ENCODE data around the gene MUC20. TPM values are rescaled to one million over a fixed set of nuclear protein-coding genes. Genes with fewer than 3 reads are reported as not detected.
A peak's percentile ranks its signal among the peaks of the same experiment; 100 is the strongest.

MUC20 gene
- total RNA-seq, 1 experiment from 2014 or later = not detected

DNA sequence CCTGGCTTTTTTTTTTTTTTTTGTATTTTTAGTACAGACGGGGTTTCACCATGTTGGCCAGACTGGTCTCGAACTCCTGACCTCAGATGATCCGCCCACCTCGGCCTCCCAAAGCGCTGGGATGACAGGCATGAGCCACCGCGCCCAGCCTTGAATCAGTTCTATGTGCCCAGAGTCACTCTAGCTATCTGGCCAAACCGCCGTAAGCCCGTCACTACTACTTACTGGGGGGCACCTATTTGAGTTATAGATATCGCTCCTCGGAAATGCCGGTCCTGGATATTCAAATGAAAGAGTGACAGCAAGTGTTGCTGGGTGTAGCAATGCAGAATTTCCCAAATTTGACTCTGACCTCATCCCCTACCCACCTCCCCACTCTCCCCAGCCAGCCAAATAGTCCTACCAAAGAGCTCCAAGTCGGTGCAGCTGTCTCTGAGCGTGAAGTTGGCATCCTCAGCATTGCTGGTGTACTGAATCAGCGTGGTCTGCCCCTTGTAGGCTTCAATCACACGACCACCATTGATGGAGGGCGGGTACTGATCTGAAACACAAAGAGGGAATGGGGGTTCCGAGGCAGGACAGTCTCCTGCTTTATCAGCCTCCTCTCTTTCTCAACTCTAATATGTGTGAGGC is 38.1 kb downstream of the MUC20 start:
- no peaks in the 10 kb centered on the region for H3K36me3 Mint-ChIP-seq (ENCODE audit: insufficient read depth in 1 of 3, low read depth in 3 of 3)

More for the DNA sequence above, 38.1 kb downstream of the MUC20 start:
- peaks cover 12 to 30% of the 10 kb centered on the region in 2 experiments for H3K4me1 Mint-ChIP-seq
- H3K27ac Mint-ChIP-seq = peak overlapping the region in 1 of 3 experiments; percentile 84; a peak in 1 of 7 replicates
- H2BK12ac ChIP-seq (ENCODE audit: insufficient read length, low read depth, low read length) = no peak overlapping the region
- no peaks in the 10 kb centered on the region; a peak in 1 of 5 replicates for H3K9me3 Mint-ChIP-seq
- no peak overlapping the region for H3K27ac ChIP-seq (ENCODE audit: insufficient read length, low read depth, low read length)
- no peak overlapping the region for H4K91ac ChIP-seq (ENCODE audit: insufficient read length, low read depth, low read length)
- H4K5ac ChIP-seq (ENCODE audit: insufficient read length, low read depth, low read length) = no peak overlapping the region
- H3K4me3 Mint-ChIP-seq = no peak overlapping the region
- H4K20me1 ChIP-seq (ENCODE audit: control insufficient read depth, insufficient read depth, insufficient read length) = no peaks in the 10 kb centered on the region
- H3K23ac ChIP-seq (ENCODE audit: insufficient read length, low read depth, low read length) = no peak overlapping the region
- H2BK20ac ChIP-seq (ENCODE audit: low read depth, low read length, poor library complexity, severe bottlenecking) = no peak overlapping the region
- TF ChIP-seq, protein P1, sequence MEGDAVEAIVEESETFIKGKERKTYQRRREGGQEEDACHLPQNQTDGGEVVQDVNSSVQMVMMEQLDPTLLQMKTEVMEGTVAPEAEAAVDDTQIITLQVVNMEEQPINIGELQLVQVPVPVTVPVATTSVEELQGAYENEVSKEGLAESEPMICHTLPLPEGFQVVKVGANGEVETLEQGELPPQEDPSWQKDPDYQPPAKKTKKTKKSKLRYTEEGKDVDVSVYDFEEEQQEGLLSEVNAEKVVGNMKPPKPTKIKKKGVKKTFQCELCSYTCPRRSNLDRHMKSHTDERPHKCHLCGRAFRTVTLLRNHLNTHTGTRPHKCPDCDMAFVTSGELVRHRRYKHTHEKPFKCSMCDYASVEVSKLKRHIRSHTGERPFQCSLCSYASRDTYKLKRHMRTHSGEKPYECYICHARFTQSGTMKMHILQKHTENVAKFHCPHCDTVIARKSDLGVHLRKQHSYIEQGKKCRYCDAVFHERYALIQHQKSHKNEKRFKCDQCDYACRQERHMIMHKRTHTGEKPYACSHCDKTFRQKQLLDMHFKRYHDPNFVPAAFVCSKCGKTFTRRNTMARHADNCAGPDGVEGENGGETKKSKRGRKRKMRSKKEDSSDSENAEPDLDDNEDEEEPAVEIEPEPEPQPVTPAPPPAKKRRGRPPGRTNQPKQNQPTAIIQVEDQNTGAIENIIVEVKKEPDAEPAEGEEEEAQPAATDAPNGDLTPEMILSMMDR (conservative IDR thresholded peaks at IDR 0.05) = no peak
- no peak overlapping the region for H3K56ac ChIP-seq (ENCODE audit: insufficient read length, low read depth, low read length)
- no peak overlapping the region for H3T11ph ChIP-seq (ENCODE audit: low read length)
- H3K79me1 ChIP-seq (ENCODE audit: insufficient read depth, low read depth, low read length, poor library complexity, severe bottlenecking) = no peaks in the 10 kb centered on the region
- H3K9ac ChIP-seq (ENCODE audit: extremely low read depth, insufficient read length, low read length) = no peak overlapping the region
- H3K4me2 ChIP-seq (ENCODE audit: insufficient read depth, insufficient read length, low read length) = no peak overlapping the region
- H3K27me3 Mint-ChIP-seq (ENCODE audit: low read depth) = peaks cover 3% of the 10 kb centered on the region
- H2BK5ac ChIP-seq (ENCODE audit: insufficient read length, low read length) = no peak overlapping the region
- no peaks in the 10 kb centered on the region for H3K79me2 ChIP-seq (ENCODE audit: insufficient read depth, low read length)
- no peaks in the 10 kb centered on the region for H3K23me2 ChIP-seq (ENCODE audit: insufficient read length, low read depth, low read length, poor library complexity, severe bottlenecking)
- no CpG with 5 or more reads among the region's 19 CpGs for WGBS (ENCODE audit: extremely low coverage, insufficient read length, low lambda C conversion rate)
- H3K4me1 ChIP-seq (ENCODE audit: insufficient read depth, low read length) = peaks cover 3% of the 10 kb centered on the region; the same call in 1 of the 2 replicates
- H2AFZ ChIP-seq (ENCODE audit: low read length) = no peak overlapping the region
- no peaks in the 10 kb centered on the region for H3K27me3 ChIP-seq (ENCODE audit: insufficient read depth, low read length)
- no peak overlapping the region for H3K14ac ChIP-seq (ENCODE audit: insufficient read depth, low read length)
- H2BK120ac ChIP-seq (ENCODE audit: low read depth, low read length, poor library complexity, severe bottlenecking) = no peak overlapping the region
- H3K4ac ChIP-seq (ENCODE audit: low read depth, low read length) = no peak overlapping the region
- DNase-seq = no peak
- no peak overlapping the region for H2AK5ac ChIP-seq (ENCODE audit: insufficient read length, low read length)
- H4K8ac ChIP-seq (replicated peaks; ENCODE audit: insufficient read length, low read depth, low read length) = no peak overlapping the region
- H3K9me3 ChIP-seq (ENCODE audit: control insufficient read depth, low read depth, low read length) = no peaks in the 10 kb centered on the region
- H3K18ac ChIP-seq (ENCODE audit: insufficient read length, low read depth, low read length) = no peak overlapping the region
- no peak overlapping the region for H2BK15ac ChIP-seq (ENCODE audit: low read depth, low read length)

Measured in H9 (cell line).